ENCODE measurements around the gene GALNT2. TPM values are rescaled to one million over a fixed set of nuclear protein-coding genes. Genes with fewer than 3 reads are reported as not detected.

The GALNT2 gene
- total and polyA plus RNA-seq, 9 of the 15 experiments (the other 6 are each of a cell fraction or from before 2014, with no cell fraction given): 1.6 to 106 (median 51.9) TPM

- TF ChIP-seq ATF3 (IDR thresholded peaks at IDR 0.05) (peak; percentile 82), ATF3 (CRISPR knock-in tag; conservative IDR thresholded peaks at IDR 0.05) (no peak), DMBX1 (CRISPR knock-in tag; IDR thresholded peaks at IDR 0.05; ENCODE audit: borderline replicate concordance) (no peak)
These were observed 119.2 kb downstream of the GALNT2 start (continued) for GRCh38 chr1:230186003-230186863.

- Histone ChIP-seq H2AFZ (ENCODE audit: low read depth, low read length) (no peak overlapping the region), H3K9me3 (replicated peaks; ENCODE audit: control insufficient read depth, insufficient read depth, low read depth, low read length) (no peaks in the 10 kb centered on the region), H3K4me2 (ENCODE audit: insufficient read depth, low read length) (no peak overlapping the region), H3K79me2 (ENCODE audit: control insufficient read depth, insufficient read depth, low read length) (peaks cover 60% of the 10 kb centered on the region), H3K9me1 (ENCODE audit: control insufficient read depth, insufficient read depth, low read length) (no peaks in the 10 kb centered on the region), H3K27me3 (ENCODE audit: control insufficient read depth in 2 of 2, insufficient read depth in 2 of 2, low read length in 2 of 2) (no peaks in the 10 kb centered on the region), H3K4me3 (no peak overlapping the region), H3K9ac (ENCODE audit: insufficient read depth in 1 of 2, low read depth in 2 of 2, low read length in 2 of 2) (no peak overlapping the region), H3K27ac (ENCODE audit: extremely low read depth, low read depth, low read length) (no peak overlapping the region), H3K4me1 (replicated peaks in 1 of 2; ENCODE audit: control insufficient read depth in 2 of 2, insufficient read depth in 2 of 2, low read length in 2 of 2) (peaks cover 3 to 32% of the 10 kb centered on the region in 2 experiments; a peak in 4 of 5 replicates), H3K36me3 (ENCODE audit: control insufficient read depth, insufficient read depth, low read length) (peaks cover 43% of the 10 kb centered on the region), H4K20me1 (replicated peaks; ENCODE audit: control insufficient read depth, insufficient read depth, low read length) (no peaks in the 10 kb centered on the region)
- peak; percentile 83 for TF ChIP-seq ZNF79 (CRISPR knock-in tag; IDR thresholded peaks at IDR 0.05; ENCODE audit: low read depth)
- TF ChIP-seq SIRT6 (IDR thresholded peaks at IDR 0.05; ENCODE audit: low read depth, low read length): no peak
- TF ChIP-seq MBD1 (CRISPR knock-in tag; IDR thresholded peaks at IDR 0.05): no peak
- no peak for TF ChIP-seq ZNF785 (CRISPR knock-in tag; IDR thresholded peaks at IDR 0.05)
- TF ChIP-seq ZNF445 (CRISPR knock-in tag; IDR thresholded peaks at IDR 0.05; ENCODE audit: low read depth): no peak
- intact Hi-C loops (cut with micrococcal nuclease) (loop anchor here (5.0 kb wide), 1 partner anchor 45 kb away; no protein-coding TSS in a partner anchor), in situ Hi-C loops (cut with MboI) (no loop called here)
- FAIRE-seq: no peak
- ChIA-PET POLR2A (interaction anchor here (0.9 to 1.6 kb wide), 4 partner anchors 10 to 36 kb away, joined by 4 read pairs; no protein-coding TSS in a partner anchor), CTCF (ENCODE audit: low intra/inter-chr PET ratio) (interaction anchor here (0.6 kb wide), 1 partner anchor 618 kb away, joined by 3 read pairs; no protein-coding TSS in a partner anchor)
- 84% methylated on average over 4 of the region's 4 CpGs for WGBS (ENCODE audit: insufficient coverage, low coverage, missing lambda C conversion rate)
- no peak for DNase-seq (ENCODE audit: extremely low read depth in 1 of 4, low spot score in 3 of 4)
- no peak for ATAC-seq
- no TSS peak for BruUV-seq (replicated peaks)
These were observed 119.8 kb downstream of the GALNT2 start for GRCh38 chr1:230186874-230187273.

Data from K562 (cell line).